H9 (cell line): Measurements from ENCODE around the gene SET. TPM values are rescaled to one million over a fixed set of nuclear protein-coding genes. Genes with fewer than 3 reads are reported as not detected.

Source experiments
- DNase-seq: peaks from one replicate; pipeline ENCODE4 v3.0.0-alpha.2; 2017
- H2AFZ ChIP-seq: one replicate; pipeline ENCODE4 v1.6.1; 2013; ENCODE audit warnings: mild to moderate bottlenecking, low read length, control low read depth, moderate library complexity
- H2AK5ac ChIP-seq: 2 replicates; pipeline ENCODE4 v1.6.1; 2013; ENCODE audit warnings: low read length, control low read depth, mixed read lengths; ENCODE audit not compliant: insufficient read length
- H2BK120ac ChIP-seq: one replicate; pipeline ENCODE4 v1.6.1; 2013; ENCODE audit warnings: low read depth, mild to moderate bottlenecking, low read length, control low read depth, inconsistent platforms; ENCODE audit not compliant: poor library complexity, severe bottlenecking
- H2BK12ac ChIP-seq: 2 replicates; pipeline ENCODE4 v1.6.1; 2013; ENCODE audit warnings: low read length, control low read depth, mixed read lengths, low read depth; ENCODE audit not compliant: insufficient read length
- H2BK15ac ChIP-seq: 2 replicates; pipeline ENCODE4 v1.6.1; 2013; ENCODE audit warnings: low read depth, low read length, control low read depth
- H2BK20ac ChIP-seq: one replicate; pipeline ENCODE4 v1.6.1; 2013; ENCODE audit warnings: low read depth, mild to moderate bottlenecking, low read length, control low read depth, inconsistent platforms; ENCODE audit not compliant: poor library complexity, severe bottlenecking
- H2BK5ac ChIP-seq: 2 replicates; pipeline ENCODE4 v1.6.1; 2013; ENCODE audit warnings: low read length, control low read depth, mixed read lengths; ENCODE audit not compliant: insufficient read length
- H3K14ac ChIP-seq: 2 replicates; pipeline ENCODE4 v1.6.1; 2013; ENCODE audit warnings: low read length, control low read depth; ENCODE audit not compliant: insufficient read depth
- H3K18ac ChIP-seq: 2 replicates; pipeline ENCODE4 v1.6.1; 2013; ENCODE audit warnings: low read depth, mild to moderate bottlenecking, mixed read lengths, low read length, control low read depth; ENCODE audit not compliant: insufficient read length
- H3K23ac ChIP-seq: 2 replicates; pipeline ENCODE4 v1.6.1; 2013; ENCODE audit warnings: low read length, control low read depth, mixed read lengths, low read depth; ENCODE audit not compliant: insufficient read length
- H3K23me2 ChIP-seq: 2 replicates; pipeline ENCODE4 v1.6.1; 2013; ENCODE audit warnings: low read depth, mild to moderate bottlenecking, mixed read lengths, low read length, control low read depth; ENCODE audit not compliant: insufficient read length, poor library complexity, severe bottlenecking
- H3K27ac ChIP-seq: 2 replicates; pipeline ENCODE4 v1.5.1; 2013; ENCODE audit warnings: low read length, control low read depth, mixed read lengths, low read depth; ENCODE audit not compliant: insufficient read length
- H3K27me3 ChIP-seq: 2 replicates; pipeline ENCODE4 v1.6.1; 2013; ENCODE audit warnings: low read length, control low read depth, inconsistent platforms; ENCODE audit not compliant: insufficient read depth
- H3K4ac ChIP-seq: 2 replicates; pipeline ENCODE4 v1.6.1; 2013; ENCODE audit warnings: low read depth, mild to moderate bottlenecking, control low read depth, inconsistent platforms, low read length, moderate library complexity
- H3K4me1 ChIP-seq: 2 replicates; pipeline ENCODE4 v1.6.1; 2013; ENCODE audit warnings: low read length, control low read depth, inconsistent platforms; ENCODE audit not compliant: insufficient read depth
- H3K4me2 ChIP-seq: 2 replicates; pipeline ENCODE4 v1.6.1; 2013; ENCODE audit warnings: low read length, control low read depth, mixed read lengths; ENCODE audit not compliant: insufficient read length, insufficient read depth
- H3K56ac ChIP-seq: 2 replicates; pipeline ENCODE4 v1.6.1; 2013; ENCODE audit warnings: low read depth, mild to moderate bottlenecking, mixed read lengths, low read length, control low read depth; ENCODE audit not compliant: insufficient read length
- H3K79me1 ChIP-seq: 2 replicates; pipeline ENCODE4 v1.6.1; 2013; ENCODE audit warnings: low read depth, mild to moderate bottlenecking, moderate library complexity, low read length, control low read depth, inconsistent platforms; ENCODE audit not compliant: insufficient read depth, poor library complexity, severe bottlenecking
- H3K79me2 ChIP-seq: 2 replicates; pipeline ENCODE4 v1.6.1; 2013; ENCODE audit warnings: low read length, control low read depth, inconsistent platforms; ENCODE audit not compliant: insufficient read depth
- H3K9ac ChIP-seq: 2 replicates; pipeline ENCODE4 v1.6.1; 2013; ENCODE audit warnings: low read length, control low read depth, mixed read lengths; ENCODE audit not compliant: insufficient read length; ENCODE audit errors: extremely low read depth
- H3K9me3 ChIP-seq: one replicate; pipeline ENCODE4 v1.6.1; 2013; ENCODE audit warnings: low read depth, low read length, inconsistent platforms; ENCODE audit not compliant: control insufficient read depth
- H3T11ph ChIP-seq: one replicate; pipeline ENCODE4 v1.6.1; 2013; ENCODE audit warnings: mild to moderate bottlenecking, low read length, control low read depth, inconsistent platforms
- H4K20me1 ChIP-seq: one replicate; pipeline ENCODE4 v1.6.1; 2013; ENCODE audit not compliant: control insufficient read depth, insufficient read length, insufficient read depth
- H4K5ac ChIP-seq: 2 replicates; pipeline ENCODE4 v1.6.1; 2013; ENCODE audit warnings: low read depth, mild to moderate bottlenecking, mixed read lengths, low read length, control low read depth; ENCODE audit not compliant: insufficient read length
- H4K8ac ChIP-seq: replicated peaks from 2 replicates; pipeline ENCODE4 v1.6.1; 2013; ENCODE audit warnings: low read length, control low read depth, mixed read lengths, low read depth; ENCODE audit not compliant: insufficient read length
- H4K91ac ChIP-seq: 2 replicates; pipeline ENCODE4 v1.6.1; 2013; ENCODE audit warnings: low read depth, mild to moderate bottlenecking, moderate library complexity, mixed read lengths, low read length, control low read depth; ENCODE audit not compliant: insufficient read length
- H3K27ac Mint-ChIP-seq, 3 experiments: 2 replicates in 2 of 3; 3 replicates in 1 of 3; pipeline ENCODE4 v1.8.0; 2020 to 2021; ENCODE audit warnings: mixed read lengths in 3 of 3, mild to moderate bottlenecking in 1 of 3, moderate library complexity in 1 of 3
- H3K27me3 Mint-ChIP-seq: 2 replicates; pipeline ENCODE4 v1.8.0; 2021; ENCODE audit warnings: low read depth, mild to moderate bottlenecking, moderate library complexity, mixed read lengths
- H3K36me3 Mint-ChIP-seq, 3 experiments: 2 replicates in 2 of 3; 3 replicates in 1 of 3; pipeline ENCODE4 v1.8.0; 2020 to 2021; ENCODE audit warnings: low read depth in 3 of 3, mixed read lengths in 3 of 3; ENCODE audit not compliant: insufficient read depth in 1 of 3
- H3K4me1 Mint-ChIP-seq, 2 experiments: 2 replicates each; pipeline ENCODE4 v1.8.0; 2020; ENCODE audit warnings: mixed read lengths in 2 of 2
- H3K4me3 Mint-ChIP-seq, 2 experiments: 2 replicates in 1 of 2; 3 replicates in 1 of 2; pipeline ENCODE4 v1.8.0; 2020 to 2021; ENCODE audit warnings: mild to moderate bottlenecking in 2 of 2, mixed read lengths in 2 of 2, moderate library complexity in 1 of 2
- H3K9me3 Mint-ChIP-seq, 2 experiments: 2 replicates in 1 of 2; 3 replicates in 1 of 2; pipeline ENCODE4 v1.8.0; 2020; ENCODE audit warnings: mild to moderate bottlenecking in 2 of 2, mixed read lengths in 2 of 2, moderate library complexity in 1 of 2
- WGBS: extraction: QIAGEN DNeasy Blood & Tissue Kit; methylation state at CpG from one replicate; pipeline ENCODE4 v1.1.7; 2013; ENCODE audit warnings: missing lambda C conversion rate, low lambda C conversion rate, mixed read lengths; ENCODE audit not compliant: insufficient read length; ENCODE audit errors: extremely low coverage; 5-methylcytosine and 5-hydroxymethylcytosine counted together
- total RNA-seq: library from RNA; stranded (reverse); gene quantifications from 2 replicates; pipeline ENCODE4 v1.2.1, GENCODE V29; 2021
- TF ChIP-seq, protein P1 (sequence below): fragments of 200-600 bp; sonication (generic); conservative IDR thresholded peaks from 3 replicates; pipeline ENCODE4 v1.8.0; 2021; ENCODE audit warnings: antibody characterized with exemption, mild to moderate bottlenecking

The SET gene
- total RNA-seq, 1 experiment from 2014 or later, result 1,148 TPM

DNA sequence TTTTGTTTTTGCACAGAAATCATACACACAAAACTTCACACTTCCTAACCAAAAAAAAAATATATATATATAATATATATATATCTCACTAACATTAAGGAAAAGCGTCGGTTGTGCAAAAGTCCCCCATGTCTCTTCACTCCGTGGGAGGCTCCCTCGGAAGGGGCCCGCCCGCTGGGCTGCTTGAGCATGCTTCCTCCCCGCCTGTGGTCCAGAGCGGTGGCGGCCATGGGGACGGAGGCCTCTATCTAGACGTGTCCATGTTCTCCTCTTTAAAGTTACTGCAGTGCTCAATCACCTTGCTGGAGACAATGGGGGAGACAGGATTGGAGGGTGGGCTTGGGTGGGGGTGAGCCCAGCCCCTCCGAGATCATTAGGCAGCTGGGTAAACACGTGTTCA is 42.1 kb downstream of the SET start:
- Histone ChIP-seq H4K20me1 (no peaks in the 10 kb centered on the region), H3K4ac (no peak overlapping the region), H4K5ac (no peak overlapping the region), H3K23me2 (no peaks in the 10 kb centered on the region), H2BK20ac (no peak overlapping the region), H2BK5ac (no peak overlapping the region), H3K79me1 (no peaks in the 10 kb centered on the region), H2BK12ac (no peak overlapping the region), H3K9me3 (no peaks in the 10 kb centered on the region), H4K8ac (no peak overlapping the region), H2BK15ac (no peak overlapping the region), H3K56ac (no peak overlapping the region), H3K14ac (no peak overlapping the region), H3K18ac (no peak overlapping the region), H3K4me2 (no peak overlapping the region), H4K91ac (no peak overlapping the region), H3K79me2 (no peaks in the 10 kb centered on the region), H3K27me3 (no peaks in the 10 kb centered on the region), H3K23ac (no peak overlapping the region), H3K9ac (no peak overlapping the region), H3T11ph (no peak overlapping the region), H2AK5ac (no peak overlapping the region), H2AFZ (no peak overlapping the region), H3K27ac (no peak overlapping the region), H2BK120ac (no peak overlapping the region), H3K4me1 (no peaks in the 10 kb centered on the region)
- Mint-ChIP-seq H3K27ac (no peak overlapping the region), H3K9me3 (no peaks in the 10 kb centered on the region), H3K27me3 (no peaks in the 10 kb centered on the region; the same call in none of the 2 replicates), H3K36me3 (peaks cover 0 to 20% (median 8%) of the 10 kb centered on the region in 3 experiments; a peak in 2 of 7 replicates), H3K4me3 (no peak overlapping the region), H3K4me1 (peaks cover 8 to 11% of the 10 kb centered on the region in 2 experiments)
- no peak for DNase-seq
- WGBS, result no CpG with 5 or more reads among the region's 13 CpGs
- TF ChIP-seq, protein P1, sequence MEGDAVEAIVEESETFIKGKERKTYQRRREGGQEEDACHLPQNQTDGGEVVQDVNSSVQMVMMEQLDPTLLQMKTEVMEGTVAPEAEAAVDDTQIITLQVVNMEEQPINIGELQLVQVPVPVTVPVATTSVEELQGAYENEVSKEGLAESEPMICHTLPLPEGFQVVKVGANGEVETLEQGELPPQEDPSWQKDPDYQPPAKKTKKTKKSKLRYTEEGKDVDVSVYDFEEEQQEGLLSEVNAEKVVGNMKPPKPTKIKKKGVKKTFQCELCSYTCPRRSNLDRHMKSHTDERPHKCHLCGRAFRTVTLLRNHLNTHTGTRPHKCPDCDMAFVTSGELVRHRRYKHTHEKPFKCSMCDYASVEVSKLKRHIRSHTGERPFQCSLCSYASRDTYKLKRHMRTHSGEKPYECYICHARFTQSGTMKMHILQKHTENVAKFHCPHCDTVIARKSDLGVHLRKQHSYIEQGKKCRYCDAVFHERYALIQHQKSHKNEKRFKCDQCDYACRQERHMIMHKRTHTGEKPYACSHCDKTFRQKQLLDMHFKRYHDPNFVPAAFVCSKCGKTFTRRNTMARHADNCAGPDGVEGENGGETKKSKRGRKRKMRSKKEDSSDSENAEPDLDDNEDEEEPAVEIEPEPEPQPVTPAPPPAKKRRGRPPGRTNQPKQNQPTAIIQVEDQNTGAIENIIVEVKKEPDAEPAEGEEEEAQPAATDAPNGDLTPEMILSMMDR, result no peak
